H1 (cell line): Measurements from ENCODE around the gene DUS1L.

Experiments
- CTCF ChIP-seq, 3 experiments: IDR thresholded peaks; 1 replicate in 2 of 3; 2 replicates in 1 of 3; pipeline versions ENCODE4 v1.5.1 to v1.6.1; 2011; ENCODE audit warnings: low read length in 3 of 3, mild to moderate bottlenecking in 3 of 3, inconsistent platforms in 2 of 3, low read depth in 1 of 3, moderate library complexity in 1 of 3; ENCODE audit not compliant: insufficient read depth in 1 of 3; ENCODE audit errors: control extremely low read depth in 1 of 3
- EZH2 ChIP-seq: fragments of 200-600 bp; sonication (generic); IDR thresholded peaks from 2 replicates; pipeline ENCODE4 v1.7.1; 2012; ENCODE audit warnings: low read depth, mild to moderate bottlenecking, moderate library complexity, low read length, inconsistent platforms; ENCODE audit not compliant: severe bottlenecking
- GTF2F1 ChIP-seq: IDR thresholded peaks from 2 replicates; pipeline ENCODE4 v1.6.1; 2012; ENCODE audit warnings: low read depth, low read length, improper control_type of control experiment, borderline replicate concordance
- POLR2A ChIP-seq, 2 experiments: IDR thresholded peaks; 1 replicate in 1 of 2; 2 replicates in 1 of 2; pipeline ENCODE4 v1.6.1; 2011; ENCODE audit warnings: low read depth in 2 of 2, low read length in 2 of 2, mild to moderate bottlenecking in 2 of 2; ENCODE audit errors: control extremely low read depth in 1 of 2
- SIN3A ChIP-seq, 2 experiments: IDR thresholded peaks in 1 of 2; conservative IDR thresholded peaks in 1 of 2; 2 replicates each; pipeline ENCODE4 v1.6.1; 2011 to 2012; ENCODE audit warnings: low read length in 2 of 2, improper control_type of control experiment in 1 of 2, low read depth in 1 of 2, mild to moderate bottlenecking in 1 of 2
- SIX5 ChIP-seq: IDR thresholded peaks from 2 replicates; pipeline ENCODE4 v1.6.1; 2011; ENCODE audit warnings: mild to moderate bottlenecking, low read depth, low read length
- SP1 ChIP-seq: IDR thresholded peaks from 2 replicates; pipeline ENCODE4 v1.6.1; 2011; ENCODE audit warnings: low read depth, low read length
- SRF ChIP-seq: IDR thresholded peaks from 2 replicates; pipeline ENCODE4 v1.6.1; 2011; ENCODE audit warnings: mild to moderate bottlenecking, low read depth, low read length, moderate library complexity
- TEAD4 ChIP-seq: IDR thresholded peaks from 2 replicates; pipeline ENCODE4 v1.6.1; 2012; ENCODE audit warnings: low read depth, low read length, inconsistent platforms, mixed read lengths
- TF ChIP-seq, protein P1 (sequence below): IDR thresholded peaks from 2 replicates; pipeline ENCODE4 v1.6.1; 2012; ENCODE audit warnings: inconsistent platforms

- TF ChIP-seq SP1 (no peak), POLR2A (IDR thresholded peaks at IDR 0.05; ENCODE audit: control extremely low read depth in 1 of 2, low read depth in 2 of 2, low read length in 2 of 2) (no peak), GTF2F1 (no peak), SRF (no peak), SIN3A (conservative IDR thresholded peaks at IDR 0.05 in 1 of 2, IDR thresholded peaks at IDR 0.05 in 1 of 2; ENCODE audit: low read depth in 1 of 2, low read length in 2 of 2) (no peak), CTCF (IDR thresholded peaks at IDR 0.05; ENCODE audit: control extremely low read depth in 1 of 3, insufficient read depth in 1 of 3, low read depth in 1 of 3, low read length in 3 of 3) (no peak), SIX5 (no peak), TEAD4 (no peak), EZH2 (no peak)
- TF ChIP-seq, protein P1, sequence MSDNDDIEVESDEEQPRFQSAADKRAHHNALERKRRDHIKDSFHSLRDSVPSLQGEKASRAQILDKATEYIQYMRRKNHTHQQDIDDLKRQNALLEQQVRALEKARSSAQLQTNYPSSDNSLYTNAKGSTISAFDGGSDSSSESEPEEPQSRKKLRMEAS: no peak
These were observed 52.3 kb downstream of the DUS1L start for GRCh38 chr17:82013341-82013740.
